Activated CD4-positive, CD25-positive, alpha-beta regulatory T cell treated with anti-CD3 and anti-CD28 coated beads, Interleukin-2, amount 50 U/mL, for 16 hours (primary cell): Measurements from ENCODE around the gene ANKRD61.
"Not testable (repeated sequence)": the region's sequence is repeated elsewhere in the genome, so short reads cannot be mapped to it uniquely, and the experiment has no call there.

Experiments used
- DNase-seq: peaks from one replicate; pipeline ENCODE4 v3.0.0-alpha.2; 2020; ENCODE audit warnings: low read depth, low spot score

ANKRD61 gene

GRCh38 chr7:6030988-6031387 lies at the start of gene ANKRD61:
Gene ANKRD61, plus strand, starts transcription at chr7:6031376. Its CDS starts 0 bp downstream, at chr7:6031376.
- no peak for DNase-seq

DNA sequence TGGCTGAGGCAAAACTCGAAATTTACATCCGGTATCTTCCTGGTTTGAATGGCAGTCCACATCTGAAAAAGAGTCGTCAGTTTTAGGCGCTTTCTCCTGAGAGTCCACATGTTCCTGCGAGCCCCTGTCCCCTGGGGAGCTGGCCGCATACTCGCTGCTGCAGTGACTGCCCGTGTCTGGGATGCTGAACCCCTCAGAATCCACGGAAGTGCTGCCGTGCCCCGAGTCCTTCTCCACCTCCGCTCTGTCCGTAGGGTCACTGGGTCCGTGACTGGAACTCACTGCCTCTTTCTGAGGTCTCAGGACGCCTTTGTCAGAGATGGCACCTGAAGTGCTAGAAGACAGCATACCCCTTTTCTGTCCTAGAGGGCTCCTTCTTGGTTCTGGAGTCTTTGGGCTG lies 44.1 kb upstream of the ANKRD61 start:
- not testable (repeated sequence) for DNase-seq

GRCh38 chr7:5997210-5997808 lies 33.9 kb upstream of the ANKRD61 start:
- no peak for DNase-seq

DNA sequence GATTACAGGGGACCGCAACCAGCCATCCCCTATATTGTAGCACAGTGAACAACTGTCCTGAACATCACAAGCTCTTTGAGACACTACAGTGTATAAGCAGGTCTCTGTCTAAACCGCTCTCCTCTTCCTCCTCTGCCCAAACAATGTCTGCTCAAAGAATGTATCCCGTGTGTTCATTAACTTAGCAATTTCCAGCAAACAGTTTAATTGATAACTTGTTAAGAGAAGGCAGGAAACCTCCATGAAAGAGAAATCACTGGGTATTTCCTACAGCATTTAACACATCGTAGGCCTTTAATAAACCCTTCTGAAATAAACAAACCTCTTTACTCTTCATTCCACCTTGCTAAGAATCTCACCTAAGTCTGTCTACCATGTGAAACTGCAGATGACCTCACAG lies 23.8 kb upstream of the ANKRD61 start:
- no peak for DNase-seq

DNA sequence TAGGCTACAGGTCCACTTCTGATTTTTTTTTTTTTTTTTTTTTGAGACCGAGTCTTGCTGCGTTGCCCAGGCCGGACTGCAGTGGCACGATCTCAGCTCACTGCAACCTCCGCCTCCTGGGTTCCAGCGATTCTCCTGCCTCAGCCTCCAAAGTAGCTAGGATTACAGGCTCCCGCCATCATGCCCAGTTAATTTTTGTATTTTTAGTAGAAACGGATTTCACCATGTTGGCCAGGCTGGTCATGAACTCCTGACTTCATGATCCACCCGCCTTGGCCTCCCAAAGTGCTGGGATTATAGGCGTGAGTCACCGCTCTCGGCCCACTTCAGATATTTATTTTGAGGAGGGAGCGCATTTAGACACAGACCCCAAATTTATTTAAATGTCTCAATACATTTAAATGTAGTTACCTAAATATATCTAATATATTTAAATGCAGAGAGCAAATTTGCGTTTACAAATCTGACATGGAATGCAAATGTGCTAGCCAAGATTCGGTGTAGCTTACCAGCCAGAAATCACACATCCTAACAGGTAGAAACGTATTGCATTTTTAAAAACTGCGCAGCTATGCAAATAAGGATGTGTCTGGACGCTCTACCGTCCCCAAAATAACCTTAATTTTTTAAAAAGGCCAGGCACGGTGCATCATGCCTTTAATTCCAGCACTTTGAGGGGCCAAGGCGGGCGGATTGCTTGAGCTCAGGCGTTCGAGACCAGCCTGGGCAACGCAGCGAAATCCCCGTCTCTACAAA lies 23.2 kb upstream of the ANKRD61 start:
- not testable (repeated sequence) for DNase-seq

DNA sequence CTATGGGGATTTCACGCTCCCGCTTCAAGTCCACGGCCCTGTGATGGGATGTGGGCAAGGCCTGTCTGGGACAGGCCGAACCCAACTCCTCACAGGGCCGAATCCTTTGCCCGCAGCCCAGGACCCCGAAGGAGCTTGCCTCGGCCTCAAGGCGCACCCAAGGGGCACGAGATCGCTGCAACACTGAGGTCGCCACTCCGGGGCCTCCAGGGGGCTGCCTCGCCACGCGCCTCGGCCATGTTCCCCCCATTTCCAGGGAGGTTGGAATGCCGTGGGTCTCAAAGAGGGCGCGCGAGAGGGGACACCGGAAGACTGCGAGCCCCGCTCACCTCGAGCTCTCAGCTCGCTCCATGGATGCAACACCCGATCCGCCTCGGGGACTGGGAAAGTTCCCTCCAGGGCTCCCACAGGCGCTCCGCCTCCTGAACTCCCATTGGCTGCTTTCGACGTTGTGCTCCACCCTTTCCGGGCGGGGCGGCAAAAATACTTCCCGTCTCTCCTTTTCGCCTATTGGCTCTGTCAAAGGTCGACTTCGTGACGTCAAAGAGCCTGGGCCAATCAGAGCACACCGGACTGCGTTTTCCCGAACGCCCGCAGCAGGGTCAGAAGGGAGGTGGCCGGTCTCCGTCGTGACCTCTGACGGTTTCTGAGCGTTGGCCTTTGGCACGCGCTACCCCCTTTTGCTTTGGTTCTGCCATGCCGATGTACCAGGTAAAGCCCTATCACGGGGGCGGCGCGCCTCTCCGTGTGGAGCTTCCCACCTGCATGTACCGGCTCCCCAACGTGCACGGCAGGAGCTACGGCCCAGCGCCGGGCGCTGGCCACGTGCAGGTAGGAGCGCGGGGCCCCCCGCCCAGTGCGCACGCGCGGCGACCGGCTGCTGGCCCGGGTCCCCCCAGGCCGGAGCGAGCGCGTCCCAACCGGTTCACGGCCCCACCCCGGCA lies 22.2 kb upstream of the ANKRD61 start, which contains the start of the genes AIMP2 and PMS2:
Gene AIMP2 (plus strand): TSS at position 605 of the 944 bp plus-strand sequence. CDS start 92 bp downstream, at position 697.
Gene PMS2 (minus strand): TSS at position 382 of the 944 bp plus-strand sequence. CDS start 30 bp downstream, at position 352.
- DNase-seq = peak; percentile 95

GRCh38 chr7:6010370-6010769 lies 20.8 kb upstream of the ANKRD61 start:
- not testable (repeated sequence) for DNase-seq

DNA sequence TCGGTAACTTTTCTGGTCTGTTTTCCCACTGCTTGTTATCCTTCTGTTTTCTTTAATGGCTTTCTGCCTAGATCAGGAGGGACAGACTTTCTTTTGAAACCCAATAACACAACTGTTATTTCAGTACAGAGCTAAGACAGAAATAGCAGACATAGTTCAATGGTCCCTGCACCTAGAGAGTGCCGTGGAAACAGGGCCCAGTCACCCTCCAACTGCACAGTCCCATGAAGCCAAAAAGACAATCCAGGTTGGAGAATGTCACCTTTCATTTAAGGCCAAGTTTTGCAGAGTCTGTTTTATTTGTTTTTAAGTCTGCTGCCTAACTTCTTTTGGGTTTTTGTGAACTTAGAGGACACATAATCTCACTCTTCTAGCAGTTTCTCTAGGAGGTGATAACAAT lies 19.6 kb upstream of the ANKRD61 start:
- DNase-seq = no peak

DNA sequence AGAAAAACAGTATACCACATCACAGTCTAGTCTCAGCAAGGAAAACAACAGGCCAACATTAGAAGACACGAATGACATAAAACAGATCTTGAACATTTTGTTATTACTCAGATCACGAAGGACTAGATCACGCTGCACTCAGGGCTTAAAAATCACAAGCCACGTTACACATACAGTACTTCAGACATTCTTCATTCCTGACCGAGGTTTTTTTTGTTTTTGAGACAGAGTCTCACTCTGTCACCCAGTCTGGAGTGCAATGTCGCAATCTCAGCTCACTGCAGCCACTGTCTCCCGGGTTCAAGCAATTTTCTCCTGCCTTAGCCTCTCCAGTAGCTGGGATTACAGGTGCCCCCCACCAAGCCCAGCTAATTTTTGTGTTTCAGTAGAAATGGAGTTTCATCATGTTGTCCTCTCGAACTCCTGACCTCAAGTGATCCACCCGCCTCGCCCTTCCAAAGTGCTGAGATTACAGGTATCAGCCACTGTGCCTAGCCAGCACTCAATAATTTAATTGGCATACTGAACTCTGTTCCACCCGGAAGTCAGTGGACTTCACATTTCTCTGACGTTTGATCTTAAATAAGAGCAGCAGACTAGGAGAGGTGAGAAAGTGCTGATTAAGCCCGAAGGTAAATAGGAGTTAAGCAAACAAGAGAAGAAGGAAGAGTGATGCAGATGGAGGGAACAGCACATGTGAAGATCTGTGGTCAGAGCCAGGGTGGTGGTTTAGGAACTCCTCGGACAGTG lies 18.6 kb upstream of the ANKRD61 start:
- DNase-seq = no peak

DNA sequence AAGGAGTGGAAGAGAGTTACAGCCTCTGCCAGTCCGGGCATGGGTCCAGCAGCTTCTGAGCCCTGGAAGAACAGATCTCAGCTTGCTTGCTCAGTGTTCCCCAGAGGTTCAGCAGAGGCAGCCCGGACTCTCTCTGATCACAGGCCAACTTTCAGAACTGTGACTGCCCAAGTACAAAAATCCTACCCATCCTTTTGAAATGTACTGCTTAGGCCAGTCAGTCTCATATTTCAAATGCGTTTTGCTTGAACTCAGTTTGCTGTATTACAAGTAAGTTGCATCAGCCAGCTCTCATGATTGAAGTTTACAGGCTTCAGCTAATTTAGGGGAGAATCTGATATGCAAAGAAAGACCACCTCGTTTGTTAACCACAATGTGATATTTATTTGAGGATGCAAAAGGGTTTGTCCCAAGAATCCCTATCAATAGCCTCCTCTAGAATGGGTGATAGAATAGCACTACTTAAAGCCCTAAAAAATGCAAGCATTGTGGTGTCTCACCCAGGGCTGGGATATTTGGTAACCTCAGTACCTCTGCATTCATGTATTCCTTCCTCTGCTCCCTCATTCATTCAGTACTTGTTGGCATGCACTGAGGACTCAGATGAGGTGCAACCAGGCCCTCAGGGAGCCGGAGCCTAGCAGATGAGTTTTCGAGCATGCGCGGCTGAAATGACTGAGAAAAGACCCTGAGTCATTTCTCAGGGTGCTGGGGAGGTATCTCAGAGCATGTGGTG lies 15.1 kb upstream of the ANKRD61 start:
- no peak for DNase-seq

- no peak for DNase-seq
These were observed 14.6 kb upstream of the ANKRD61 start for GRCh38 chr7:6016653-6016966.

DNA sequence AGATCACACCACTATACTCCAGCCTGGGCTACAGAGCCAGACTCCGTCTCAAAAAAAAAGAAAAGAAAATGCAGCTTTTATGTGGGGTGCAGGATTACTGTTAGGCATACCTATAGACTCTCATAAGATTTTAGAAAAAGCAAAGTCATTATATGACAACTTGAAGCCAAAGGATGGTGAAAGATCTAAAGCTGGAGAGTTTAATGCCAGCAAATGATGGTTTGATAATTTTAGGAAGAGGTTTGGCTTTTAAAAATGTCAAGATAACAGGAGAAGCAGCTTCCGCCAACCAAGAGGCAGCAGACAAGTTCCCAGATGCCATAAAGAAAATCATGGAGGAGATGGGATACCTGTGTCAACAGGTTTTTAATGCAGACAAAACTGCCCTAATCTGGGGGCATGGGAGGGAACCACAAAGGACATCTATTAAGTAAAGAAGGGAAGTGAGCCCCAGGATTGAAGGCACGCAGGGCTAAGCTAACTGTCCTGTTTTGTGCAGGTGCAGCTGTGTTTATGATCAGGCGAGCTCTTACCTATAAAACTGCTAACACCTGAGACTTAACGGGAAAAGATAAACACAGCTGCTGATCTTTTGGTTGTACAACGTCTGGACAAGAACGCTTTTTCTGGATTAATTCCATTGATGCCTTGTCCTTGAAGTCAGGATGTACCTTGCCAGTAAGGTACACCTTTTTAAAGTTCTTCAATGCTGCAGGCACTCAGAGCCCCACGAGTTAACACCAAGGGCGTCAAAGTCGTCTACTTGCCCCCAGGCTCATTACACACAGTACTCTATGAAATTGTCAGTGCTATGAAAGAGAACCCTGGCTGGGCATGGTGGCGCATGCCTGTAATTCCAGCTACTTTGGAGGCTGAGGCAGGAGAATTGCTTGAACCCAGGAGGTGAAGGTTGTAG lies 10.5 kb upstream of the ANKRD61 start:
- no peak for DNase-seq

- no peak for DNase-seq
These were observed 8.5 kb upstream of the ANKRD61 start for GRCh38 chr7:6022707-6023106.

GRCh38 chr7:6023974-6024435 lies 7.2 kb upstream of the ANKRD61 start:
- no peak for DNase-seq

DNA sequence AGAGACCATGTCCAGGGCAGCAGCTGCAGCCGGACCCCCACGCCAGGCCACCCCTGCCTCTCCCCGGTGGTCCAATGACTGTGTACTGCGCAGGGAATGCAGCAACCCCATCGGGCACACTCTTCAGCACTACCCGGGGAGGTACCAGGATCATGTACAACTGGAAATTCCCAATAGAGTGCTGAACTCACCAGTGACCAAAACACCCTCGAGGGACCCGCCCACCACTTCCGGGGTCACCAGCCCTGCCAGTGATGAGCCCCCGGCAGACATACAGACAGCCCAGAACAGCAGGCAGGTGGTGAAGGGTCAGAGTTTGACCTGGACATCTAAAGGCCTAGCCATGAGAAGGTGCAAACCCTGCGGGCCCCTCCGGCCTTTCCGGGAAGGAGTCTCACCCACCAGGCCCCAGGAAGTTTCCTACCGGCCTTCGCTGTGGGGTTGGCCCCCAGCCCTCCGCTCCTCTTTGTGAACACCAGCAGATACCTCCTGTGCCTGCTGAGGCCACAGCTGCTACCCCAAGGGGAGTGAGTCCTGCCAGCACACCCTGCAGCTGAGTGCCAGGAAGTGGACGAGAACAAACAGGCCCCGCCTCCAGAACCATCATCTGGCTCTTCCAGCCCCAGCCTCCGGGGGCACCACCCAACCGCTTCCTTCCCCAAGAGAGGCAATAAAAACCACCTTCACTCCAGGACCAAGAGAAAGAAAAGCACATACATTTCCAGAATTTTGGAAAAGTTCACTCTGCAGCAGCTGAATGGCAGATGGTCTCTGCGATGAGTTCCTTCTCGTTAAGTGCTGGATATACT lies 5.0 kb upstream of the ANKRD61 start:
- peak; percentile 41 for DNase-seq

GRCh38 chr7:6026820-6027311 lies 4.3 kb upstream of the ANKRD61 start:
- DNase-seq = no peak

DNA sequence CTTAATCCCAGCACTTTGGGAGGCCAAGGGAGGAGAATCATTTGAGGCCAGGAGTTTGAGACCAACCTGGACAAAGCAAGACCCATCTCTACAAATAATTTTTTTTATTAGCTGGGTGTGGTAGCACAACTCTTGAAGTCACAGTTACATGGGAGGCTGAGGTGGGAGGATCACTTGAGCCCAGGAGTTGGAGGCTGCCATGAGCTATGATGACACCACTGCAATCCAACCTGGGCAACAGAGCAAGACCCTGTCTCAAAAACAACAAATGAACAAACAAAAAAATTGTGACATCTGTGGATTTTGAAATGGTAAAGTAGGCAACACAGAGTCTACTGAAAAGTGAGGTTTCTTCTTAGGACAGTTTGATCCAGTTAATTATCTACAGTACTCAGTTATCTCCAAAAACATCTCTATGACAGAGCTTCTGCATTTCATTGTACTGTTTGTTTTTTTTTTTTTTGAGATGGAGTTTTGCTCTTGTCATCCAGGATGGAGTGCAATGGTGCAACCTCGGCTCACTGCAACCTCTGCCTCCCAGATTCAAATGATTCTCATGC lies 3.3 kb upstream of the ANKRD61 start:
- DNase-seq = no peak

DNA sequence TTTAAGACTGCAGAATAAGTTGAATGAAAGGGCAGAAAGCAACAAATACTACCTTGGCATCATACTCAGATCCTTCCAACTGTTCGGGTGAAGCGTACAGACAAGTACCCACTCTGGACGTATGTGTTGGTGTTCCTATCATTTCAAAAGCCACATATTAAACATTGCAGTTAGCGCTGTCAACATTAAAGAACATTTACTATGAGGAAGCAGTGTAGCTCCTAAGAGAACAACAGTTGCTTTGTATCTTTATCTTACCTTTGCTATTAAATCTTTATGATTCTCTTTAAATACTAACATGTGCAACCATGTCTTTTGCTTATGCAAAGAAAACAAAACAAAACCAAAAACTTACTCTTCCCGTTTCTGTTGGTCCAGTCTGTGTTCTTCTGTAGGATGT lies 2.6 kb upstream of the ANKRD61 start:
- DNase-seq = no peak
